Neural cell (in vitro differentiated cells): ENCODE measurements around the gene AEBP2. TPM values are rescaled to one million over a fixed set of nuclear protein-coding genes. Genes with fewer than 3 reads are reported as not detected.

Source experiments
- H2AFZ ChIP-seq: fragments of 200-600, 300-800 bp; sonication (generic), shearing (Covaris generic); 2 replicates; pipeline ENCODE4 v1.6.0; 2014; ENCODE audit warnings: low read depth, mild to moderate bottlenecking, antibody characterized with exemption, low read length, moderate library complexity
- H3F3A ChIP-seq: fragments of 200-600 bp; shearing (Covaris generic); 2 replicates; pipeline ENCODE4 v1.6.1; 2016; ENCODE audit warnings: mild to moderate bottlenecking, moderate library complexity, mixed read lengths, antibody characterized with exemption, low read length; ENCODE audit not compliant: insufficient read depth, poor library complexity, severe bottlenecking
- H3K27ac ChIP-seq: fragments of 200-600, 300-800 bp; sonication (generic), shearing (Covaris generic); 2 replicates; pipeline ENCODE4 v1.5.1; 2014; ENCODE audit warnings: mild to moderate bottlenecking, low read length, moderate library complexity
- H3K27me3 ChIP-seq: fragments of 300-800, 200-600 bp; sonication (generic), shearing (Covaris generic); 2 replicates; pipeline ENCODE4 v1.6.0; 2014; ENCODE audit warnings: mild to moderate bottlenecking, low read depth, low read length, moderate library complexity; ENCODE audit not compliant: insufficient read depth
- H3K36me3 ChIP-seq: fragments of 300-800, 200-600 bp; sonication (generic), shearing (Covaris generic); 2 replicates; pipeline ENCODE4 v1.5.1; 2014; ENCODE audit warnings: mild to moderate bottlenecking, antibody characterized with exemption, low read length, moderate library complexity; ENCODE audit not compliant: insufficient read depth
- H3K4me2 ChIP-seq: fragments of 300-800, 200-600 bp; sonication (generic), shearing (Covaris generic); 2 replicates; pipeline ENCODE4 v1.6.0; 2014; ENCODE audit warnings: mild to moderate bottlenecking, low read length
- H3K4me3 ChIP-seq: fragments of 300-800, 200-600 bp; sonication (generic), shearing (Covaris generic); 2 replicates; pipeline ENCODE4 v1.5.1; 2014; ENCODE audit warnings: mild to moderate bottlenecking, low read length, moderate library complexity
- H3K79me2 ChIP-seq: fragments of 200-600 bp; shearing (Covaris generic); replicated peaks from 2 replicates; pipeline ENCODE4 v1.6.0; 2014; ENCODE audit warnings: mild to moderate bottlenecking, low read length, moderate library complexity; ENCODE audit not compliant: insufficient read depth
- H3K9ac ChIP-seq: fragments of 300-800, 200-600 bp; sonication (generic), shearing (Covaris generic); 2 replicates; pipeline ENCODE4 v1.6.1; 2016; ENCODE audit warnings: mild to moderate bottlenecking, low read length, mixed read lengths
- H3K9me2 ChIP-seq: fragments of 200-600 bp; shearing (Covaris generic); 2 replicates; pipeline ENCODE4 v1.6.1; 2016; ENCODE audit warnings: mild to moderate bottlenecking, low read length, mixed read lengths; ENCODE audit not compliant: insufficient read depth
- H3K9me3 ChIP-seq: fragments of 200-600, 300-800 bp; sonication (generic), shearing (Covaris generic); 2 replicates; pipeline ENCODE4 v1.6.1; 2016; ENCODE audit warnings: mild to moderate bottlenecking, mixed run types, low read length, moderate library complexity, mixed read lengths
- H4K20me1 ChIP-seq: fragments of 200-600 bp; shearing (Covaris generic); 2 replicates; pipeline ENCODE4 v1.6.1; 2016; ENCODE audit warnings: mild to moderate bottlenecking, mixed run types; ENCODE audit not compliant: insufficient read depth
- EP300 ChIP-seq: fragments of 450-650 bp; conservative IDR thresholded peaks from 2 replicates; pipeline ENCODE4 v1.6.1; 2014; ENCODE audit warnings: antibody characterized with exemption, mild to moderate bottlenecking, moderate library complexity; ENCODE audit not compliant: poor library complexity, severe bottlenecking
- EZH2 ChIP-seq: fragments of 200-600, 300-800 bp; shearing (Covaris generic), sonication (generic); IDR thresholded peaks from 2 replicates; pipeline ENCODE4 v1.6.1; 2014; ENCODE audit warnings: antibody characterized with exemption, low read length, borderline replicate concordance, mild to moderate bottlenecking; ENCODE audit not compliant: insufficient read depth, poor library complexity, severe bottlenecking
- MXI1 ChIP-seq: fragments of 450-650 bp; conservative IDR thresholded peaks from 2 replicates; pipeline ENCODE4 v1.6.1; 2014; ENCODE audit warnings: antibody characterized with exemption, mild to moderate bottlenecking; ENCODE audit not compliant: poor library complexity, severe bottlenecking
- POLR2AphosphoS5 ChIP-seq: IDR thresholded peaks from 2 replicates; pipeline ENCODE4 v1.6.1; 2012
- RAD21 ChIP-seq: fragments of 450-650 bp; conservative IDR thresholded peaks from 2 replicates; pipeline ENCODE4 v1.6.1; 2014; ENCODE audit warnings: antibody characterized with exemption, mild to moderate bottlenecking, moderate library complexity
- SMC3 ChIP-seq: fragments of 450-650 bp; conservative IDR thresholded peaks from 2 replicates; pipeline ENCODE4 v1.6.1; 2014; ENCODE audit warnings: antibody characterized with exemption, mild to moderate bottlenecking, moderate library complexity; ENCODE audit not compliant: poor library complexity
- TAF1 ChIP-seq: IDR thresholded peaks from 2 replicates; pipeline ENCODE4 v1.6.1; 2012; ENCODE audit warnings: low read depth
- polyA plus RNA-seq: library from polyadenylated mRNA; depleted of rRNA; stranded (reverse); fragments of >200 nt; gene quantifications from 2 replicates; pipeline ENCODE4 v1.2.3, GENCODE V29; 2014
- TF ChIP-seq, protein P1 (sequence below): fragments of 450-650 bp; IDR thresholded peaks from 2 replicates; pipeline ENCODE4 v1.5.1; 2014; ENCODE audit warnings: antibody characterized with exemption, mild to moderate bottlenecking, moderate library complexity; ENCODE audit not compliant: poor library complexity, severe bottlenecking
- TF ChIP-seq, protein P2 (sequence below): IDR thresholded peaks from 2 replicates; pipeline ENCODE4 v1.6.1; 2012; ENCODE audit warnings: borderline replicate concordance

AEBP2 gene
- polyA plus RNA-seq, 1 donor from 2014 or later = 20.5 TPM

DNA sequence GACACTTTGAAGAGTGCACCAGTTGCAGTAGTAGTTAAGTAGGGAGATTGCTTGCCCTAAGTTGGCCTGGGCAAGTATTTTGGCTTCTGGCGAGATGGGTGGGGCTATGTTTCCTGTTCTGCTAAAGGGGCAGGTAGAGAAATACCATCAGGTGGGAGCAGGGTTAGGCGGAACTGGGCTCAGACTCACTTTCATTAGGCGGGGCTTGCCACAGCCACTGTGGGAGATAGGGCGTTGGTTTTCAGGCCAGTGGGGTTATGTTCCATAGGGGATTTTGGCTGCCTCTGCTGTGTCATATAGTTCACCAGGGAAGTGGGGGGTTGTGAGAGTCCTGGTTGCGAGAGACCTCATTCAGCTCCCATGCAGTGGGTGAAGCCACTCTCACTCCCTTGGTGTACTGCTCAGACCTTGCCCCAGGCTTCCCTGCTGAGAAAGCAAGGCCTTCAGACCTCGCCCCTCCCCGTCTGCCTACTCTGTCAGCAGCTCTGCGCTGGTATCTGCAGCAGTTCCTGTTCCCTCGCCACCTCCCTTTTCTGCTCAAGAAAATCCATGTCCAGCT is 43.3 kb downstream of the AEBP2 start:
- Histone ChIP-seq H3K36me3 (no peaks in the 10 kb centered on the region), H3K79me2 (peaks cover 41% of the 10 kb centered on the region), H3K27me3 (no peaks in the 10 kb centered on the region), H3K9ac (no peak overlapping the region), H3K27ac (no peak overlapping the region), H2AFZ (no peak overlapping the region), H3K9me3 (no peaks in the 10 kb centered on the region), H3F3A (no peaks in the 10 kb centered on the region), H3K4me3 (no peak overlapping the region), H3K4me2 (no peak overlapping the region), H3K9me2 (no peaks in the 10 kb centered on the region), H4K20me1 (no peaks in the 10 kb centered on the region)
- TF ChIP-seq, protein P1, sequence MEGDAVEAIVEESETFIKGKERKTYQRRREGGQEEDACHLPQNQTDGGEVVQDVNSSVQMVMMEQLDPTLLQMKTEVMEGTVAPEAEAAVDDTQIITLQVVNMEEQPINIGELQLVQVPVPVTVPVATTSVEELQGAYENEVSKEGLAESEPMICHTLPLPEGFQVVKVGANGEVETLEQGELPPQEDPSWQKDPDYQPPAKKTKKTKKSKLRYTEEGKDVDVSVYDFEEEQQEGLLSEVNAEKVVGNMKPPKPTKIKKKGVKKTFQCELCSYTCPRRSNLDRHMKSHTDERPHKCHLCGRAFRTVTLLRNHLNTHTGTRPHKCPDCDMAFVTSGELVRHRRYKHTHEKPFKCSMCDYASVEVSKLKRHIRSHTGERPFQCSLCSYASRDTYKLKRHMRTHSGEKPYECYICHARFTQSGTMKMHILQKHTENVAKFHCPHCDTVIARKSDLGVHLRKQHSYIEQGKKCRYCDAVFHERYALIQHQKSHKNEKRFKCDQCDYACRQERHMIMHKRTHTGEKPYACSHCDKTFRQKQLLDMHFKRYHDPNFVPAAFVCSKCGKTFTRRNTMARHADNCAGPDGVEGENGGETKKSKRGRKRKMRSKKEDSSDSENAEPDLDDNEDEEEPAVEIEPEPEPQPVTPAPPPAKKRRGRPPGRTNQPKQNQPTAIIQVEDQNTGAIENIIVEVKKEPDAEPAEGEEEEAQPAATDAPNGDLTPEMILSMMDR = no peak
- TF ChIP-seq TAF1 (no peak), RAD21 (no peak)

DNA sequence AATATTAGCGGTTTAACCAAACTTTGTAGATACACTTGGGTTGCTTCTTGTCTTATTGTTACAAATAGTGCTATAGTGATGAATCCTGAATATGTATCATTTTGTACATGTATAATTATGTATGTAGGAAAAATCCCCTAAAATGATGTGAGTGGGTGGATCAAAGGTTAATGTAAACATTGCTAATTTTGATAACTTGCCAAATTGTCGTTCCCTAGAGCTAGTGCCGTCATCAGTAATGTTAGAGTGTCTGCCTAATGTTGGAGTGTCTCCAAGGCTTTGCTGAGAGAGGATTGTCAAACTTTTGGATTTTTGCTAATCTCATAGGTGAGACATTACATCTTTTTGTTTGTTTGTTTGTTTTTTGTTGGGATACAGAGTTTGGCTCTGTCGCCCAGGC is 44.4 kb downstream of the AEBP2 start:
- TF ChIP-seq RAD21 (no peak), EP300 (no peak), POLR2AphosphoS5 (no peak), MXI1 (no peak), EZH2 (no peak), TAF1 (no peak), SMC3 (no peak)
- TF ChIP-seq, protein P2, sequence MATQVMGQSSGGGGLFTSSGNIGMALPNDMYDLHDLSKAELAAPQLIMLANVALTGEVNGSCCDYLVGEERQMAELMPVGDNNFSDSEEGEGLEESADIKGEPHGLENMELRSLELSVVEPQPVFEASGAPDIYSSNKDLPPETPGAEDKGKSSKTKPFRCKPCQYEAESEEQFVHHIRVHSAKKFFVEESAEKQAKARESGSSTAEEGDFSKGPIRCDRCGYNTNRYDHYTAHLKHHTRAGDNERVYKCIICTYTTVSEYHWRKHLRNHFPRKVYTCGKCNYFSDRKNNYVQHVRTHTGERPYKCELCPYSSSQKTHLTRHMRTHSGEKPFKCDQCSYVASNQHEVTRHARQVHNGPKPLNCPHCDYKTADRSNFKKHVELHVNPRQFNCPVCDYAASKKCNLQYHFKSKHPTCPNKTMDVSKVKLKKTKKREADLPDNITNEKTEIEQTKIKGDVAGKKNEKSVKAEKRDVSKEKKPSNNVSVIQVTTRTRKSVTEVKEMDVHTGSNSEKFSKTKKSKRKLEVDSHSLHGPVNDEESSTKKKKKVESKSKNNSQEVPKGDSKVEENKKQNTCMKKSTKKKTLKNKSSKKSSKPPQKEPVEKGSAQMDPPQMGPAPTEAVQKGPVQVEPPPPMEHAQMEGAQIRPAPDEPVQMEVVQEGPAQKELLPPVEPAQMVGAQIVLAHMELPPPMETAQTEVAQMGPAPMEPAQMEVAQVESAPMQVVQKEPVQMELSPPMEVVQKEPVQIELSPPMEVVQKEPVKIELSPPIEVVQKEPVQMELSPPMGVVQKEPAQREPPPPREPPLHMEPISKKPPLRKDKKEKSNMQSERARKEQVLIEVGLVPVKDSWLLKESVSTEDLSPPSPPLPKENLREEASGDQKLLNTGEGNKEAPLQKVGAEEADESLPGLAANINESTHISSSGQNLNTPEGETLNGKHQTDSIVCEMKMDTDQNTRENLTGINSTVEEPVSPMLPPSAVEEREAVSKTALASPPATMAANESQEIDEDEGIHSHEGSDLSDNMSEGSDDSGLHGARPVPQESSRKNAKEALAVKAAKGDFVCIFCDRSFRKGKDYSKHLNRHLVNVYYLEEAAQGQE = no peak
- TF ChIP-seq, protein P1 = no peak
- no peak overlapping the region for H3K27ac ChIP-seq

More for the DNA sequence above, 44.4 kb downstream of the AEBP2 start:
- Histone ChIP-seq H3K4me3 (no peak overlapping the region), H3K79me2 (peaks cover 40% of the 10 kb centered on the region), H3F3A (no peaks in the 10 kb centered on the region), H3K4me2 (no peak overlapping the region), H3K9me3 (no peaks in the 10 kb centered on the region), H2AFZ (no peak overlapping the region), H4K20me1 (no peaks in the 10 kb centered on the region), H3K36me3 (no peaks in the 10 kb centered on the region), H3K9me2 (no peaks in the 10 kb centered on the region), H3K9ac (no peak overlapping the region), H3K27me3 (no peaks in the 10 kb centered on the region)
